ENCODE results near the gene SOX8.

Gene SOX8

GRCh38 chr16:981695-982144 lies at the start of gene SOX8:
TSS of gene SOX8 (plus strand) at chr16:981770. CDS start at chr16:981923, 153 bp downstream.
- Histone ChIP-seq H3K27ac (ENCODE audit: low read length) (no peak within 1 kb of the TSS), H3K4me1 (ENCODE audit: control insufficient read depth, low read depth, low read length) (no peaks in the 10 kb centered on the region), H3K4me3 (ENCODE audit: low read length) (peak within 1 kb of the TSS; percentile 53), H3K36me3 (ENCODE audit: control insufficient read depth, low read depth, low read length) (no peaks in the 10 kb centered on the region), H3K27me3 (ENCODE audit: control insufficient read depth, insufficient read depth, low read length) (peaks cover 57% of the 10 kb centered on the region), H3K9ac (ENCODE audit: low read length) (no peak within 1 kb of the TSS), H3K9me3 (ENCODE audit: control insufficient read depth, low read depth, low read length) (no peaks in the 10 kb centered on the region)

- no peak overlapping the region for H3K4me3 ChIP-seq (ENCODE audit: low read length)
- H3K27me3 ChIP-seq (ENCODE audit: control insufficient read depth, insufficient read depth, low read length), result peaks cover 5% of the 10 kb centered on the region
- H3K36me3 ChIP-seq (ENCODE audit: control insufficient read depth, low read depth, low read length), result no peaks in the 10 kb centered on the region
- no peak overlapping the region for H3K9ac ChIP-seq (ENCODE audit: low read length)
- no peaks in the 10 kb centered on the region for H3K9me3 ChIP-seq (ENCODE audit: control insufficient read depth, low read depth, low read length)
- peaks cover 4% of the 10 kb centered on the region for H3K4me1 ChIP-seq (ENCODE audit: control insufficient read depth, low read depth, low read length)
- no peak overlapping the region for H3K27ac ChIP-seq (ENCODE audit: low read length)
Observed at GRCh38 chr16:932831-933330, 48.7 kb upstream of the SOX8 start.

GRCh38 chr16:933581-933980 lies 48.0 kb upstream of the SOX8 start:
- Histone ChIP-seq H3K9me3 (ENCODE audit: control insufficient read depth, low read depth, low read length) (no peaks in the 10 kb centered on the region), H3K27ac (ENCODE audit: low read length) (no peak overlapping the region), H3K27me3 (ENCODE audit: control insufficient read depth, insufficient read depth, low read length) (peaks cover 5% of the 10 kb centered on the region), H3K4me3 (ENCODE audit: low read length) (no peak overlapping the region), H3K4me1 (ENCODE audit: control insufficient read depth, low read depth, low read length) (peaks cover 4% of the 10 kb centered on the region), H3K9ac (ENCODE audit: low read length) (no peak overlapping the region), H3K36me3 (ENCODE audit: control insufficient read depth, low read depth, low read length) (no peaks in the 10 kb centered on the region)

GRCh38 chr16:934178-934577 lies 47.4 kb upstream of the SOX8 start:
- H3K36me3 ChIP-seq (ENCODE audit: control insufficient read depth, low read depth, low read length), result no peaks in the 10 kb centered on the region
- no peak overlapping the region for H3K9ac ChIP-seq (ENCODE audit: low read length)
- no peak overlapping the region for H3K27ac ChIP-seq (ENCODE audit: low read length)
- H3K4me3 ChIP-seq (ENCODE audit: low read length), result no peak overlapping the region
- H3K9me3 ChIP-seq (ENCODE audit: control insufficient read depth, low read depth, low read length), result no peaks in the 10 kb centered on the region
- peaks cover 4% of the 10 kb centered on the region for H3K4me1 ChIP-seq (ENCODE audit: control insufficient read depth, low read depth, low read length)
- H3K27me3 ChIP-seq (ENCODE audit: control insufficient read depth, insufficient read depth, low read length), result peaks cover 5% of the 10 kb centered on the region

- H3K27ac ChIP-seq (ENCODE audit: low read length), result no peak overlapping the region
- H3K4me1 ChIP-seq (ENCODE audit: control insufficient read depth, low read depth, low read length), result no peaks in the 10 kb centered on the region
- no peaks in the 10 kb centered on the region for H3K9me3 ChIP-seq (ENCODE audit: control insufficient read depth, low read depth, low read length)
- no peaks in the 10 kb centered on the region for H3K27me3 ChIP-seq (ENCODE audit: control insufficient read depth, insufficient read depth, low read length)
- no peak overlapping the region for H3K9ac ChIP-seq (ENCODE audit: low read length)
- H3K4me3 ChIP-seq (ENCODE audit: low read length), result no peak overlapping the region
- H3K36me3 ChIP-seq (ENCODE audit: control insufficient read depth, low read depth, low read length), result no peaks in the 10 kb centered on the region
Observed at GRCh38 chr16:935684-936083, 45.9 kb upstream of the SOX8 start.

GRCh38 chr16:937311-937710 lies 44.3 kb upstream of the SOX8 start:
- Histone ChIP-seq H3K4me1 (ENCODE audit: control insufficient read depth, low read depth, low read length) (no peaks in the 10 kb centered on the region), H3K36me3 (ENCODE audit: control insufficient read depth, low read depth, low read length) (no peaks in the 10 kb centered on the region), H3K9me3 (ENCODE audit: control insufficient read depth, low read depth, low read length) (peaks cover 4% of the 10 kb centered on the region), H3K27me3 (ENCODE audit: control insufficient read depth, insufficient read depth, low read length) (no peaks in the 10 kb centered on the region), H3K9ac (ENCODE audit: low read length) (no peak overlapping the region), H3K4me3 (ENCODE audit: low read length) (no peak overlapping the region), H3K27ac (ENCODE audit: low read length) (no peak overlapping the region)

GRCh38 chr16:937723-938122 lies 43.8 kb upstream of the SOX8 start:
- no peaks in the 10 kb centered on the region for H3K36me3 ChIP-seq (ENCODE audit: control insufficient read depth, low read depth, low read length)
- no peak overlapping the region for H3K4me3 ChIP-seq (ENCODE audit: low read length)
- H3K4me1 ChIP-seq (ENCODE audit: control insufficient read depth, low read depth, low read length), result no peaks in the 10 kb centered on the region
- peaks cover 4% of the 10 kb centered on the region for H3K9me3 ChIP-seq (ENCODE audit: control insufficient read depth, low read depth, low read length)
- H3K27me3 ChIP-seq (ENCODE audit: control insufficient read depth, insufficient read depth, low read length), result no peaks in the 10 kb centered on the region
- H3K9ac ChIP-seq (ENCODE audit: low read length), result no peak overlapping the region
- no peak overlapping the region for H3K27ac ChIP-seq (ENCODE audit: low read length)

GRCh38 chr16:938136-938535 lies 43.4 kb upstream of the SOX8 start:
- Histone ChIP-seq H3K36me3 (ENCODE audit: control insufficient read depth, low read depth, low read length) (no peaks in the 10 kb centered on the region), H3K27ac (ENCODE audit: low read length) (no peak overlapping the region), H3K4me3 (ENCODE audit: low read length) (no peak overlapping the region), H3K27me3 (ENCODE audit: control insufficient read depth, insufficient read depth, low read length) (no peaks in the 10 kb centered on the region), H3K9ac (ENCODE audit: low read length) (no peak overlapping the region), H3K4me1 (ENCODE audit: control insufficient read depth, low read depth, low read length) (no peaks in the 10 kb centered on the region), H3K9me3 (ENCODE audit: control insufficient read depth, low read depth, low read length) (peaks cover 4% of the 10 kb centered on the region)

- Histone ChIP-seq H3K36me3 (ENCODE audit: control insufficient read depth, low read depth, low read length) (no peaks in the 10 kb centered on the region), H3K9me3 (ENCODE audit: control insufficient read depth, low read depth, low read length) (peaks cover 4% of the 10 kb centered on the region), H3K27me3 (ENCODE audit: control insufficient read depth, insufficient read depth, low read length) (no peaks in the 10 kb centered on the region), H3K4me1 (ENCODE audit: control insufficient read depth, low read depth, low read length) (no peaks in the 10 kb centered on the region), H3K4me3 (ENCODE audit: low read length) (no peak overlapping the region), H3K9ac (ENCODE audit: low read length) (no peak overlapping the region), H3K27ac (ENCODE audit: low read length) (no peak overlapping the region)
Observed at GRCh38 chr16:938752-939151, 42.8 kb upstream of the SOX8 start.

- no peak overlapping the region for H3K27ac ChIP-seq (ENCODE audit: low read length)
- H3K9ac ChIP-seq (ENCODE audit: low read length), result no peak overlapping the region
- no peaks in the 10 kb centered on the region for H3K36me3 ChIP-seq (ENCODE audit: control insufficient read depth, low read depth, low read length)
- no peak overlapping the region for H3K4me3 ChIP-seq (ENCODE audit: low read length)
- no peaks in the 10 kb centered on the region for H3K27me3 ChIP-seq (ENCODE audit: control insufficient read depth, insufficient read depth, low read length)
- no peaks in the 10 kb centered on the region for H3K4me1 ChIP-seq (ENCODE audit: control insufficient read depth, low read depth, low read length)
- H3K9me3 ChIP-seq (ENCODE audit: control insufficient read depth, low read depth, low read length), result peaks cover 4% of the 10 kb centered on the region
Observed at GRCh38 chr16:939311-939710, 42.3 kb upstream of the SOX8 start.

- Histone ChIP-seq H3K4me1 (ENCODE audit: control insufficient read depth, low read depth, low read length) (no peaks in the 10 kb centered on the region), H3K27ac (ENCODE audit: low read length) (no peak overlapping the region), H3K36me3 (ENCODE audit: control insufficient read depth, low read depth, low read length) (no peaks in the 10 kb centered on the region), H3K9me3 (ENCODE audit: control insufficient read depth, low read depth, low read length) (peaks cover 4% of the 10 kb centered on the region), H3K9ac (ENCODE audit: low read length) (no peak overlapping the region), H3K4me3 (ENCODE audit: low read length) (no peak overlapping the region), H3K27me3 (ENCODE audit: control insufficient read depth, insufficient read depth, low read length) (no peaks in the 10 kb centered on the region)
Observed at GRCh38 chr16:939941-940340, 41.6 kb upstream of the SOX8 start.

- no peaks in the 10 kb centered on the region for H3K36me3 ChIP-seq (ENCODE audit: control insufficient read depth, low read depth, low read length)
- H3K4me1 ChIP-seq (ENCODE audit: control insufficient read depth, low read depth, low read length), result no peaks in the 10 kb centered on the region
- peaks cover 4% of the 10 kb centered on the region for H3K9me3 ChIP-seq (ENCODE audit: control insufficient read depth, low read depth, low read length)
- H3K9ac ChIP-seq (ENCODE audit: low read length), result no peak overlapping the region
- H3K27me3 ChIP-seq (ENCODE audit: control insufficient read depth, insufficient read depth, low read length), result no peaks in the 10 kb centered on the region
- H3K4me3 ChIP-seq (ENCODE audit: low read length), result no peak overlapping the region
- H3K27ac ChIP-seq (ENCODE audit: low read length), result no peak overlapping the region
Observed at GRCh38 chr16:942436-943060, 39.0 kb upstream of the SOX8 start.
